ENCODE results near the gene WWOX. TPM values are rescaled to one million over a fixed set of nuclear protein-coding genes. Genes with fewer than 3 reads are reported as not detected.

WWOX gene
- total RNA-seq, 1 experiment from 2014 or later, result 35.6 TPM

DNA sequence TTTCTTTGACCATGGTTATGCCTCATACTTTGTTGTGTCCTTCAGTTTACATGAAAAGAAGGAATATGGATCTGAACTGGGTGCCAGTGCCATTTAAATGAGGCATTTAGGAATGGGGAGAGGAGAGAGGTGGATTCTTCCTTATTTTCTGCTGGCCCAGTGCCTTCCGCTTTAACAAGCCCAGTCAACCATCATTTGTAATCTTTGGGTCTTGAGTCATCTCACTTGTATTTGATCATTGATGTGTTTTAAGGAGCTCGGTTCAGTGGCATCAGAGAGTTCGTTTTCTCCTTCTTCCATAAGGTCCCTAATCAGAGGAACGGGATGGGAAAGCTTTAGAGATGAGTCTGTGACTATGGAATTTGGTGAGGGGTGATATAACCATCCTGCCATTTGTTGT lies 334.9 kb downstream of the WWOX start:
- no peaks in the 10 kb centered on the region for H3K4me1 ChIP-seq (replicated peaks; ENCODE audit: insufficient read depth)
- ChIA-PET CTCF (no interaction called here), POLR2A (ENCODE audit: unreplicated experiment) (no interaction called here)
- no peaks in the 10 kb centered on the region for H4K20me1 ChIP-seq (ENCODE audit: insufficient read depth)
- BruUV-seq (replicated peaks), result no TSS peak
- H3K9me2 ChIP-seq (ENCODE audit: insufficient read depth), result no peaks in the 10 kb centered on the region
- no peaks in the 10 kb centered on the region for H3F3A ChIP-seq (ENCODE audit: insufficient read depth, low read depth)
- no peak overlapping the region for H3K4me2 ChIP-seq
- intact Hi-C loops (cut with micrococcal nuclease; ENCODE audit: unreplicated experiment), result no loop called here
- no peak overlapping the region for H3K27ac ChIP-seq
- H3K4me3 ChIP-seq, result no peak overlapping the region
- H3K9me3 ChIP-seq (ENCODE audit: insufficient read depth, low read depth), result no peaks in the 10 kb centered on the region
- DNase-seq, result no peak
- no peaks in the 10 kb centered on the region for H3K27me3 ChIP-seq (ENCODE audit: insufficient read depth, low read depth)
- no peak for TF ChIP-seq CTCF (conservative IDR thresholded peaks at IDR 0.05)
- no peak for TF ChIP-seq EZH2 (IDR thresholded peaks at IDR 0.05; ENCODE audit: low read depth)
- no peaks in the 10 kb centered on the region for H3K79me2 ChIP-seq (ENCODE audit: low read depth)
- no peak overlapping the region for H2AFZ ChIP-seq
- no peaks in the 10 kb centered on the region for H3K36me3 ChIP-seq (ENCODE audit: low read depth)

DNA sequence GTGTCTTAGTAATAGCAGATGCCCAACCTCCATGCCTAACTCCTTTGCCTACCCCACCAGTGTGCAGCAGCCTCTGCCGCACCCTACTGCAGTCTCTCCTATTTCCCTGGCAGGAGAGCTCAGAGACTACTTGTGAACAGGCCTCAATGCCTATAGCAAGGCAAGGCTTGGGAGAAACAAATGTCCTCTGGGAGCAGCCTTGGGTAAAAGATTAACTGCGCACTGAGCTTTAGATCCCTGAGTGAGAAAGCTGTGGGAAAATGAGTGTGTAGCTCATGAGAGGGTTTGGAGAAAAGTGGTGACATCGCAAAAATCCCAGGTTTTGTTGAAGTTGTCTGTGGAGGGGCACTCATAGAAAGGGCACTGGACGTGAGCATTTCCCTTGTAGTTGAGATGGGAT lies 335.8 kb downstream of the WWOX start:
- no peaks in the 10 kb centered on the region for H3K9me2 ChIP-seq (ENCODE audit: insufficient read depth)
- H3F3A ChIP-seq (ENCODE audit: insufficient read depth, low read depth), result no peaks in the 10 kb centered on the region
- no peaks in the 10 kb centered on the region for H3K79me2 ChIP-seq (ENCODE audit: low read depth)
- H3K36me3 ChIP-seq (ENCODE audit: low read depth), result no peaks in the 10 kb centered on the region
- no peaks in the 10 kb centered on the region for H3K9me3 ChIP-seq (ENCODE audit: insufficient read depth, low read depth)
- H2AFZ ChIP-seq, result no peak overlapping the region
- H3K4me3 ChIP-seq, result no peak overlapping the region
- ChIA-PET CTCF (no interaction called here), POLR2A (ENCODE audit: unreplicated experiment) (no interaction called here)
- intact Hi-C loops (cut with micrococcal nuclease; ENCODE audit: unreplicated experiment), result no loop called here
- TF ChIP-seq EZH2 (IDR thresholded peaks at IDR 0.05; ENCODE audit: low read depth), result no peak
- no peak for TF ChIP-seq CTCF (conservative IDR thresholded peaks at IDR 0.05)
- H3K4me1 ChIP-seq (replicated peaks; ENCODE audit: insufficient read depth), result no peaks in the 10 kb centered on the region
- H3K27me3 ChIP-seq (ENCODE audit: insufficient read depth, low read depth), result no peaks in the 10 kb centered on the region
- no peak for DNase-seq
- BruUV-seq (replicated peaks), result no TSS peak
- no peaks in the 10 kb centered on the region for H4K20me1 ChIP-seq (ENCODE audit: insufficient read depth)
- H3K27ac ChIP-seq, result no peak overlapping the region
- H3K4me2 ChIP-seq, result no peak overlapping the region

- no peak for DNase-seq
- no TSS peak for BruUV-seq (replicated peaks)
- no peak for TF ChIP-seq EZH2 (IDR thresholded peaks at IDR 0.05; ENCODE audit: low read depth)
- no peak for TF ChIP-seq CTCF (conservative IDR thresholded peaks at IDR 0.05)
- no peak overlapping the region for H3K27ac ChIP-seq
- H3K9me3 ChIP-seq (ENCODE audit: insufficient read depth, low read depth), result no peaks in the 10 kb centered on the region
- H3K4me3 ChIP-seq, result no peak overlapping the region
- H3K27me3 ChIP-seq (ENCODE audit: insufficient read depth, low read depth), result no peaks in the 10 kb centered on the region
- no peak overlapping the region for H2AFZ ChIP-seq
- intact Hi-C loops (cut with micrococcal nuclease; ENCODE audit: unreplicated experiment), result no loop called here
- H3K36me3 ChIP-seq (ENCODE audit: low read depth), result no peaks in the 10 kb centered on the region
- no peaks in the 10 kb centered on the region for H3K79me2 ChIP-seq (ENCODE audit: low read depth)
- H3K9me2 ChIP-seq (ENCODE audit: insufficient read depth), result no peaks in the 10 kb centered on the region
- H3F3A ChIP-seq (ENCODE audit: insufficient read depth, low read depth), result no peaks in the 10 kb centered on the region
- ChIA-PET CTCF (no interaction called here), POLR2A (ENCODE audit: unreplicated experiment) (no interaction called here)
- no peaks in the 10 kb centered on the region for H3K4me1 ChIP-seq (replicated peaks; ENCODE audit: insufficient read depth)
- no peaks in the 10 kb centered on the region for H4K20me1 ChIP-seq (ENCODE audit: insufficient read depth)
- no peak overlapping the region for H3K4me2 ChIP-seq
These were observed 336.6 kb downstream of the WWOX start for GRCh38 chr16:78436023-78436422.

Data from PC-9 (cell line).